EH (cell line): Measurements from ENCODE around the gene FOXM1.

Experiments used
- DNase-seq: peaks from one replicate; pipeline ENCODE4 v3.0.0-alpha.2; 2015; ENCODE audit warnings: low read depth

Gene FOXM1, protein sequence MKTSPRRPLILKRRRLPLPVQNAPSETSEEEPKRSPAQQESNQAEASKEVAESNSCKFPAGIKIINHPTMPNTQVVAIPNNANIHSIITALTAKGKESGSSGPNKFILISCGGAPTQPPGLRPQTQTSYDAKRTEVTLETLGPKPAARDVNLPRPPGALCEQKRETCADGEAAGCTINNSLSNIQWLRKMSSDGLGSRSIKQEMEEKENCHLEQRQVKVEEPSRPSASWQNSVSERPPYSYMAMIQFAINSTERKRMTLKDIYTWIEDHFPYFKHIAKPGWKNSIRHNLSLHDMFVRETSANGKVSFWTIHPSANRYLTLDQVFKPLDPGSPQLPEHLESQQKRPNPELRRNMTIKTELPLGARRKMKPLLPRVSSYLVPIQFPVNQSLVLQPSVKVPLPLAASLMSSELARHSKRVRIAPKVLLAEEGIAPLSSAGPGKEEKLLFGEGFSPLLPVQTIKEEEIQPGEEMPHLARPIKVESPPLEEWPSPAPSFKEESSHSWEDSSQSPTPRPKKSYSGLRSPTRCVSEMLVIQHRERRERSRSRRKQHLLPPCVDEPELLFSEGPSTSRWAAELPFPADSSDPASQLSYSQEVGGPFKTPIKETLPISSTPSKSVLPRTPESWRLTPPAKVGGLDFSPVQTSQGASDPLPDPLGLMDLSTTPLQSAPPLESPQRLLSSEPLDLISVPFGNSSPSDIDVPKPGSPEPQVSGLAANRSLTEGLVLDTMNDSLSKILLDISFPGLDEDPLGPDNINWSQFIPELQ

GRCh38 chr12:2877047-2877952 is at the start of gene FOXM1, which contains the start of gene RHNO1:
Gene FOXM1 (minus strand): TSS chr12:2877174. CDS start chr12:2874478, 2,696 bp downstream.
Gene RHNO1 (plus strand): TSS chr12:2877223. CDS start chr12:2885367, 8,144 bp downstream.
- peak; percentile 90 for DNase-seq

DNA sequence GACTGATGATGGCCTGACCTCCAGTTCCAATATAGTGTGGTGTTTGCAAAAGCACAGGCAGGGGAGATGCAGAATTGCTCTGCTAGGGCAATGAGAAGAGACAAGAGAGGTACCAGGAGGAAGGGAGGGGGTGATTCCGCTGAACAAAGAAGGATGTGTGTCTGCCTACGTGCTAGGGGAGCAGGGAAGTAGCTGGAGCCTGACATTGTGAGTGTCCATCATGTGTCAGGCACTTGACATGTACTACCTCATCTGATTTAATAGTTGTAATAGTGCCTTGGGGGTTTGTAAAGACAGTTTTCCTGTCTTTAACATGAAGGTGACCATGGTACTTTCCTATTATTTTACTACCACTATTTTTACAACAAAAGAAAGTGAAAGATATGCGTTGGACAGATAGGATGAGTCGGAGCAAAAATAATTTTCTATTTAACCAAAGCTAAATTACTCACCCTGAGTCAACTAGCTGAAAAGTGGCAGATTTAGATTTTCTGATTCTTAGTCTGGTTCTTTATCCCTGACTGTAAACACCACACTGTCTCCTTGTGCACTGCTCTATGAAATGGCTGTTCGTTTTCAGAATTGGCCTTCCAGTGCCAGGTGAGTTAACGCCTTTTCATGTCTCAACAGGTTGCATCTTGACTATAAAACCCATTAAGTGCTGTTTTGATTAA is 48.5 kb upstream of the FOXM1 start:
- DNase-seq: peak; percentile 36

DNA sequence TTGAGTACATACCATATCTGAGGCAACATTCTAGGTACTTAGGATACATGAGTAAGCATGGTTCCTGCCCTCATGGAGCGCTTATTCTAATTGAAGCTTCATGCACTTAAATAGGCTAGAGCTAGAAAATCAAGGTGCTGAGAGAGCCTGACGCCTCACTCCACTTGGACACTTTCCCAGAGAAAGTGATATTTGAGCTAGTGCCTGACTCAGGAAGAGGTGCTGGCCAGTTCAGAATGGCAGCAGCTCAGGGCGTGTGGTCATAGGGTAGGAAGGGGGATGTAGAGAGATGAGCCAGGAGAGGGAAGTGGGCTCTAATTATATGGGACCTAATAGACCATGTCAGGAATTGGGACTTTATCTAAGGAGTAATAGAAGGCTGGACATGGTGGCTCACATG is 47.0 kb upstream of the FOXM1 start:
- peak; percentile 41 for DNase-seq

DNA sequence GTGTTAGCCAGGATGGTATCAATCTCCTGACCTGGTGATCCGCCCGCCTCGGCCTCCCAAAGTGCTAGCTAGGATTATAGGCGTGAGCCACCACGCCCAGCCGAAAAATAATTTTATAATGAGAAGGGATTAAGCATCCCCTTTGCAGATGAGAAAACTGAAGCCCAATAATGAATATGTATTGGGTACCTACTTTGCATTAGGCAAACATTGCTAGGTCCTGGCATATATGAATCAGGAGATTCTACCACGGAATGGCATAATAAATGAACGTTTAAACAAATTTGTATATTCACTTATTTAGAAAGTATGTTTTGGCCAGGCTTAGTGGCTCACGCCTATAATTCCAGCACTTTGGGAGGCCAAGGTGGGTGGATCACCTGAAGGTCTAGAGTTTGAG is 46.1 kb upstream of the FOXM1 start:
- DNase-seq: no peak

- DNase-seq: peak; percentile 46
Measured at GRCh38 chr12:2922329-2922728, 45.4 kb upstream of the FOXM1 start.

DNA sequence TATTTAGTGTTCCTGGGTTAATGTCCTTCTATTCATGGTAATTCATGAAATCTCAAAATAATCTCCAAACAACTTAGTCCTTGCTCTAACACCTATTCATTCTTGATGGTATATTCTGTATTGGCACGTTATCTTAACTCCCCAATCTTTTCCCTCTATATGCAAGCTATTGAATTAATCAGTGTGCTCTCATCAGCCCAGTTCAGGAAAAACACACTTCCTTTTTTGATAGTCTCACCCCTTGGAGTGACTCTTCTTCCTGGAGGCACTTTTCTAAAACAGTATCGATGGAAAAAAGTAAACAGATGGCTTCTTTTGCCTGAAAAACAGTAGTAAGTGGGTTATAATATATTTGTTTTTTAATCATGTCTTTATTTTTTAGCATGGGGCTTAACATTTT is 42.3 kb upstream of the FOXM1 start:
- DNase-seq: no peak

DNA sequence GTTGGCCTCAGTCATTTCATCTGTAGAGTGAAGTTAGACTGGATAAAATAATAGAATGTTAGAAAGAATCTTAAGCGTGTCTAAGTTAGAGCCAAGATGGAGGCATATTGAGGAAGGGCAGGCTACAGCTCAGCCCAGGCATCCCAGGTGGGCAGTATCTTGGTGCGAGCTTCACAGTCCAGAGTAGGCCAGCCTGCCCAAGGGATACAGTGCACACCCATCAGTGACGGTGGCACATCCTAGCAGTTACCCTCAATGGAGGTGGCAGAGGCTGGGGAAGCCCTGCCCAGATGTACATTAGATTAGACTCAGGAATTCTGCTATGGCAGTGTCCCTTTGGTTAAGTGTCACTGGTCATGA is 35.2 kb upstream of the FOXM1 start:
- no peak for DNase-seq

DNA sequence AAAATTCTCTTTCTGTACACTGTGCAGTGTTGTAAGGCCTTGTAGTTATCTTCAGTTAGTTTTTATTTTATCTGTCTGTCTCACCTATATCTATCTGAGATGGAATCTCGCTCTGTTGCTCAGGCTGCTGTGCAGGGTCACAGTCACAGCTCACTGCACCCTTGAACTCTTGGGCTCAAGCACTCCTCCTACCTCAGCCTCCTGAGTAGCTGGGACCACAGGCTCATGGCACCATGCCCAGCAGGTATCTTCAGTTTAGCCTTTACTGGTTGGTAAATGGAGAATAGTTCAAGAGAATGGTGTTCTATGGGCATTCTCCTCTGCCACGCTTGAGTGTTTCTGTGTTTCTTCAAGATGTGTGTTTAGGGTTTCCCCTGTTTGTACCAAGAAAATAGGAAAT is 27.3 kb upstream of the FOXM1 start:
- DNase-seq: no peak

- no peak for DNase-seq
Measured at GRCh38 chr12:2902272-2902880, 25.4 kb upstream of the FOXM1 start.

DNA sequence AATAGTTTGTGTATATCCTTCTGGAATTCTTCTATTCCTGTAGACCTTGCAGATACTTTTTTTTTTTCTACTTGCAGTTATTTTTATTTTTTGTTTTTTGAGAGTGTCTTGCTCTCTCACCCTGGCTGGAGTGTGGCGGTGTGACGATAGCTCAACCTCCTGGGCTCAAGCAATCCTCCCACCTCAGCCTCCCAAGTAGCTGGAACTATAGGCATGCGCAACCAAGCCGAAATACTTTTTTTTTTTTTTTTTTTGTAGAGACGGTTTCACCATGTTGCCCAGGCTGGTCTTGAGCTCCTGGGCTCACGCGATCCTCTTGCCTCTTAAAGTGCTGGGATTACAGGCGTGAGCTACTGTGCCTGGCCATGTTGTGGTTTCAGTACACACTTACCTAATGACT is 23.7 kb upstream of the FOXM1 start:
- DNase-seq: no peak

GRCh38 chr12:2897418-2897817 is 20.4 kb upstream of the FOXM1 start:
- DNase-seq: no peak

GRCh38 chr12:2895511-2895910 is 18.5 kb upstream of the FOXM1 start:
- peak; percentile 57 for DNase-seq

DNA sequence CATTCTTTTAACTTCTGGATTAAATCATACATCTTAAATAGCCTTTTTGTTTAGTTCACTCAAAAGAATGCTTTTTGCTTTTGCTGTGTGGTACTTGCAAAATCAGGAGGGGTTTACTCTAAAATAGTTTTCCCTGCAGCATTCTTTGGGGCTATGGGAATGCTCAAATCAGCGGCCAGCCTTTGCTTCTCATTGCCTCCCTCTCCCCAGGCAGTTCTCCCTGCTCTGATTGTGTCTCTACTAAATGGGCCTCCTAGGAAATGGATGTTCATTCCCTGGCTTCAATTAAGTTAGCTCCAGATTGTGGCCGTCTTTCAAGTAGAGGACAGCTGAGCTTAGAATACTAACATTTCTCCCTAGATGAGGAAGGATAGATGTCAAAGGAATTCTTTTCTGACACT is 18.1 kb upstream of the FOXM1 start:
- DNase-seq: peak; percentile 81

DNA sequence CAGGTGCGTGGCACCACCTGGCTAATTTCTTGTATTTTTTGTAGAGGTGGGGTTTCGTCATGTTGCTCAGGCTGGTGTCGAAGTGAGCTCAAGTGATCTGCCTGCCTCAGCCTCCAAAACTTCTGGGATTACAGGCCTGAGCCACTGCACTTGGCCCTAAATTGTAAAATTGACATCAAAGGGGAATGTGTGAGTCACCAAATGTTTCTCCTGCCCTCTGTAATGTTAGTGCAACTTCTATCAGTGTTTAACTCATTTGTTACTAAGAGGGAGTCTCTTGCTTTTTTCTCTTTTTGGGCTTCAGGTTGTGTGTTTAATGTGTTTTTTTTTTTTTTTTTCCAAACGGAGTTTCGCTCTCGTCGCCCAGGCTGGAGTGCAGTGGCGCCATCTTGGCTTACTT is 16.0 kb upstream of the FOXM1 start:
- peak; percentile 92 for DNase-seq

DNA sequence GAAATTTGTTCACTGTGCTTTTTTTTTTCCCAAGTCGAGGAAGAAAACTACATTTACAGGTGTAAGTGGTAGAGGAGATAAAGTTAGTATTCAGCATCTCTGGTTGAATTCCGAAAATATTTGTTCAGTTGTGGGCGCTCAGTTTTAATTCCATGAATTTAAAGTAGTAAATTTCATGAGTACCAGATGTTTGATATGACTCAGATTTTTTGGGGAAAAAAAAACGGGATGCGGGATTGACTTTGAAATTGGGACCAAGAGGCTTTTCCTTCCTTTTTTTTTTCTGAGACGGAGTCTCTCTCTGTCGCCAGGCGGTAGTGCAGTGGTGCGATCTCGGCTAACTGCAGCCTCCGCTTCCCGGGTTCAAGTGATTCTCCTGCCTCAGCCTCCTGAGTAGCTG is 15.3 kb upstream of the FOXM1 start:
- peak; percentile 76 for DNase-seq

DNA sequence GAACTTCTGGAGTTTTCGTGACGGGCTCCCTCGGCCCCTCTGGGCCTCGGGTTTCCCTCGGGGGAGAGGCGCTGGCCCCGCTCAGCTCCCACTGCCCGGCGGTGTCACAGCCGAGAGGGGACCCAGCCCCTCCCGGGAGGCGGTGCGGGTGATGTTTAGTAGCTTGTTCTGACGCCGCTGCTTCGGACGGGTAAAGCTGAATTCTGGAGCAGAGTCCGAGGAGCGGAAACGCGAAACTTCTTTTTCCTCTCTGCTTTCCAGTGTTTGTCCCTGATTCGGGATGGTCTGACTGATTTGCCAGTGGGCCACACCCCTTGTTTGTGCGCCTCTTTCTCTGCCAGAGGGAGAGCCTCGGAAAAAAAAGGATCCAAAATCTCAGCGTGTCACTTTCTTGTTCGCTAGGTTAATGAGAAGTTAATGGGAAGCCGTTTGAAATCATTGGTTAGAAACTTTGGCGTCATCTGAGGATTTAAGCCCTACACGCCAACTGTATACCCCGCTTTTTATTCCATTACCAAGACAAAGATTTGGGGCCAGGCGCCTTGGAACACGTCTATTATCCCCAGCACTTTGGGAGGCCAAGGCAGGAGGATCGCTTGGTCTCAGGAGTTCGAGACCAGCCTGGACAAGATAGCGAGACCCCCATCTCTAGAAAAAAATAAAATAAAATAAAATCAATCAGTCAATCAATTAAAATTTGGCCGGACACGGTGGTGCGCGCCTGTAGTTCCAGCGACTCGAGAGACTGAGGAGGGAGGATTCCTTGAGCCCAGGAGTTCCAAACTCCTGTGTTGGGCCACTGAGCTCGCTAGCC is 14.5 kb upstream of the FOXM1 start:
- DNase-seq: peak; percentile 83

- peak; percentile 98 for DNase-seq
Measured at GRCh38 chr12:2890388-2891239, 13.6 kb upstream of the FOXM1 start, which contains the start of gene TULP3. Gene TULP3 (plus strand): TSS chr12:2890891. CDS start chr12:2890948, 57 bp downstream.

DNA sequence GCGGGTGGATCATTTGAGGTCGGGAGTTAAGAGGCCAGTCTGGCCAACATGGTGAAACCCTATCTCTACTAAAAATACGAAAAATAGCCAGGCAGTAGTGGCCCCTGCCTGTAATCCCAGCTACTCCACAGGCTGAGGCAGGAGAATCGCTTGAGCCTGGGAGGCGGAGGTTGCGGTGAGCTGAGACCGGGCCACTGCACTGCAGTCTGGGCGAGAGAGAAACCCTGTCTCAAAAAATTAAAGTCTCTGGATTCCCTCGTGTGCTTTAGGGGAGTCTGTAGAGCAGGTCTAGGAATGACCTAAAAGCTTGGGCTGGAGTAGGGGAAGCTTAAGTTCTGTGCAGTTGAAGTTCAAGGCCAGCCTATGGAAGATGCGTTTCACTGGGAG is 13.0 kb upstream of the FOXM1 start:
- no peak for DNase-seq

- DNase-seq: no peak
Measured at GRCh38 chr12:2886768-2887450, 9.9 kb upstream of the FOXM1 start.
